ENCODE results near the gene DCAF6.

The DCAF6 gene

GRCh38 chr1:168088511-168089325, 152.2 kb downstream of the DCAF6 start:
- no peak for DNase-seq

DNA sequence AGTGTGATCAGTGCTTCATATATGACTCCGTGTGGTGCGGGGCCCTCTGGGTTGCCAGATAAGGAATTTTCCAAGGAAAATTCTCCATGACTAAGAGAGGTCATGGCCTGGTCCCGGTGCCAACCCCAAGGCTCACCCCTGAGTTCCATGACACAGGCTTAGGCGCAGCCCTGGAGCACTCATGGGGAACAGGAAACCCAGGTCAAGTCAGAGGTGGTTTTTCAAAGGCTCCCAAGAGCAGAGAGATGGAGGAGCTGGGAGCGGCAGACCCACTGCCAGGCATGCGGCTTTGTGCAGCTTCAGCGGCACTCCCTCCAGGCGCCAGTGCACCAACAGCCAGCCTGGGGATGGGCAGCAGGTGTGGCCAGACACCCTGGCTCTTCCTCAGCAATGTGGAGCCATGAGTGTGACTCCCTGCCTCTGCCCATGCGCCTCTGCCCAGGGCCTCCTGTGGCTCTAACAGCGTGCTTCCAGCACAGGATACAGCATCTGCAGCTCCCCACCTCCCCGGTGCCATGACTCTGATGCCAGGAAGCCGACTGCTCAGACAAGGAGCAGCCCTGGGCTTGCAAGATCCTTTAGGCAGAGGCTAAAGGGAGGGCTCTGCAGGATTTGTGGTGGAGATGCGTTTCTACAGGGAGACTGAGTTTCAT, 153.0 kb downstream of the DCAF6 start:
- no peak for DNase-seq

DNA sequence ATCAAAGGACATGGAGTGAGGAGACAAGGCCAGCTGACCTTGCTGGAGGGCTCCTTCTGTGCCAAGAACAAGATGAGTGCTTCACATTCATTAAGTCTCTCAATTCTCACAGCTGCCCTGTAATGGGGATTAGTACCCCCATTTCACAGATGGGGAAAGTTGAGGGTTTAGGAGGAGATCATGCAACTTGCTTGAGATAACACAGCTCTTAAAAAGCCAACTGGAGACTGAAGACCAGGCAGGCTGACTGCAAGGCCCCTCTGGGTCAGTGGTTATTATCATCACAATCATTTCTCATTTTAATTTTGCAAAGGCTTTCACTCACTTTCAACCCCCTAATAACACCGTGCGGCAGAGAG, 153.5 kb downstream of the DCAF6 start:
- no peak for DNase-seq

GRCh38 chr1:168090395-168090794, 153.9 kb downstream of the DCAF6 start:
- no peak for DNase-seq

DNA sequence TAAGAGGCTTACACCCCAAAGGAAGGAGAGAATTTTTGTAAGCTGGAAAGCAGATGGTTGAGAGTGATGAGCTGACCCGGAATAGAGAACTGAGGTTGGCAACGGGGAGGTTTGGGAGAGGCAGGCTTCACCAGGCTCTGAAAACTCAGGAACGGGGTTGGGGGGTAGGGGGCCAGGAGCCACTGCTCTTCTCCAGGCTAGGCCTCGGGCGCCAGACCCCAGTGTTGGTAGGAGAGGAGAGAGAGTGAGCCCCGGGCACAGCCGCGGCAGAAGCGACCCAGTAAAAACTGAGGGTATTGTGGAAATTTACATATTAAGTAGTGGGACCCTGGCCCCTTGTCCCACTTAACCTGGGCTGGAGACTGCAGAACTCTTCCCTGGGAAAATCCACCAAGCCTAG, 154.6 kb downstream of the DCAF6 start:
- no peak for DNase-seq

- no peak for DNase-seq
Observed at GRCh38 chr1:168091720-168092550, 155.5 kb downstream of the DCAF6 start.

- no peak for DNase-seq
Observed at GRCh38 chr1:168092566-168093355, 156.3 kb downstream of the DCAF6 start.

GRCh38 chr1:168093616-168094015, 157.1 kb downstream of the DCAF6 start:
- no peak for DNase-seq

GRCh38 chr1:168095476-168095875, 159.0 kb downstream of the DCAF6 start:
- no peak for DNase-seq

DNA sequence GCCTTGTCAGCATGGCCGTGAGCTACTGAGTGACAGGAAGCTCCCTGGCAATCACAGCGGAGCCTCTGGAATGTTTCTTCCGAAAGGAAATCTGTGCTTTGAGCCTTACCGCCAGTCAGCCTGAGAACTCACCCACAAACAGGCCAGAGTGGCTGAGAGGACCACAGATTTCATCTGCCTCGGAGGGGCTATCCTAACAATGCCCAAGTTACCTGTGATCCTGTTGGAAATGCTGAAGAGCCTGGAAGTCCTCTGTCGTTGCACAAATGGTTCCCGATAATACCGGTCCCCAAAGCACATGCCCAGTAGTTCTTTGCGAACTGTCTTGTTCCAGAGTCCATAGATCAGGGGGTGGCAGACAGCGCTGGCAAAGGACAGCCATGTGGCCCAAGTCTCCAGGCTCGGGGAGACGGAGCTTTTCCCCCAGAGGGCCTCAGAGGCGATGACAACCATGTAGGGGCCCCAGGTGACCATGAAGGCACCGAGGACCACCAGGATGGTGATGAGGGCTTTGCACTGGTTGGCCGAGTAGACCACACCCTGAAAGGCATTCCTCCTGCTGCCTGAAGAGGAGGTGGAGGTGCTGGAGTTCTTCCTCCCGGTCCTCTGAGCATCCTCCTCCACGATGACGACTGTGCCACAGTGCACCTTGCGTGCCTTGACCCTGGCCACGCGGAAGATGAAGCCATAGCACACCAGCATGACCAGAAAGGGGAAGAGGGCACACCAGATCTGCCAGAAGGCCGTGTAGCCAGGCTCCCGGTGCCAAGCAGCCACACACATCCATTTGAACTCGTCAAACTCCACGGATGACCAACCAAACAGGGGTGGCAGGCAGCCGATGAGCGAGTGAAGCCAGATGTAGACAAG, 160.0 kb downstream of the DCAF6 start:
- no peak for DNase-seq

DNA sequence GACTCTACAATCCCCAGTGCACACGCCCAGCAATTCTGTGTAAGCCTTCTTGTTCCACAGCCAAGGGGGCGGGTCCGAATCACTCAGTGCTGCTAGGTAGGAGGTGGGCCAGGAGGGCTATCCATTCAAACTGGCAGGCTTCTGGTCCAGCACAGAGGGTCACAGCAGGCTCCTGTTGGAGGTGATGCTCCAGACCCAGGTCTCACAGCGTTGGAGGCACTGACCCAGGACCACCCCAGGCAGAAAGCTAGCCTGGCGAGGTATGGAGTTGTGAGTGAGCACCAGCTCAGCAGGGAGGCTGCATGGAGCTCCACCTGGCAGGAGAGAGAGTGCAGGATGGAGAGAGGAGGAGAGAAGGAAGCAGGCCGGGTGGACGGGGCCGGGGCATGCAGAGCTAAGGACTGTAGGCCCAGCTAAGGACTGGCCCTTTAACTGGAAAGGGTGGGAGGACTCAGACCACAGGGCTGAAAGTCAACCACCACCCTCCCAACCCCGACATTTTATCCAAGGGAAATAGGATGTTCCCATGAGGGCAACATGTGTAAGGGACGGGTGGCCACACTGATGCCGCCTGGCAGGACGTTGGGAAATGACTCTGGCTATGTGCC, 161.5 kb downstream of the DCAF6 start:
- DNase-seq, result no peak

GRCh38 chr1:168098534-168099320, 162.2 kb downstream of the DCAF6 start:
- no peak for DNase-seq

DNA sequence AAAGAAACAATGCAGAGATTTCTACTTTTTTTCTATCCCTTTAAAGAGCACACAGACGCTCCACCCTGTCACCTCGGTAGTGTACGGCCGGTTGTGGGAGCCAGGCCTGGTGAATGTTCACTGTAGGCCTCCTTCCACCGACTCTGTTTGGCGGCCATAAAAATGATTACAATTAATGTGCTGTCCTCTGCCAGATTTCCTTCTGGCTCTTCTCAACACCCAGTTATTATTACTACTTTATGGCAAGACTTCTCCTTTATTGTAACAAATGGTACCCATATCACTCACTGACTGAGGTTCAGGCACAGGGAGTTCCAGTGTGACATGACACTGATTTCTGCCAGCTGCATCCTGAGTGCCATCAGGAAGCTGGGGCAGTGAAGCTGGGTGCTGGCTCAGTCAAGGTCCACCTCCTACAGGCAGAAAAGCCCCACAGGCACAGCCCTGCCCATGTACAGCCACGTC, 162.9 kb downstream of the DCAF6 start:
- no peak for DNase-seq

DNA sequence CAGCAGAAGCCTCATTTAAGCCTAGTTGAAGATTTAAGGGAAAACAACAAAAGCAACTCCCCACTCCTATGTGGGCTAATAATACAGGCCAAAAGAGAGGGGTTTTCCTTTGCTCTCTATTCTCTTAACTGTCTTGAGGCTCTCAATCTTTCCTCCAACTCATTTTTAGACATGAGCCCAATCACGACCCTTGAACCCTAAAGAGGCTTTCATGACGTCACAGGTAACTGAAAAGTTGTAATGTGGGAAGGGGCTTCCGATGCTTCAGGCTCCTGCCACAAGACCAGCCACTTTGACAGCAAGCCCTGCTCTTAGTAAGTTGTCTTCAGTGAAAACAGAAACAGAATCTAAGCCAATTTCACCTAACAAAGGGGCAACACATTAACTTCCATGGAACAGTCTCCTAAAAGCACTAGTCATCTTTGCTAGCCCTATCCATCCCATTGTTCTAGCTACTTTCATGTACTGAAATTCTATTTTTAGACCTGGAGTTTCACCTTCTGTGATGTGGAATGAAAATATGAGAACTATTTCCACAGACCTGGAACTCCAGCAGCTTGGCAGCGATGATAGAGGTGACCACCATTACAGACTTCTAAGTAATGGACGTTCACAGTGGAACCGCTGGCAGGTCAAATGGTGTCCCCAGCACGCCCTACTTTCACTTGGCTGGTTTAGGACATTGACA, 164.0 kb downstream of the DCAF6 start:
- DNase-seq, result no peak

DNA sequence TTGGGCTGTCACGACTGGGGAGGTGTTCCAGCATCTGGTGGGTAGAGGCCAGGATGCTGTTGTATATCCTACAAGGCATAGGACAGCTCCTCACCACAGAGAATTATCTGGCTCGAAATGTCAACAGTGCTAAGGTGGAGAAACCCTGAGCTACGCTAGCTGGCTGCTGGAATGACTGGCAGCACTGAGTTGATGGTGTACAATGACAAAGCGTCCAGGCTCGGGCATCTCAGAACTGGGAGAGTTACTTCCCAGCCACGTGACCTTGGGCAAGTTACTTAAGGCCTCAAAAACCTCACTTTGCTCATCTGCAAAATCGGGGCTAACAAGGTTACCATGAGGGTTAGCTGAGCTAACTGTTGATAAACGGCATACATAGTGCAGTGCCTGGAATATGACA, 164.9 kb downstream of the DCAF6 start:
- no peak for DNase-seq

DNA sequence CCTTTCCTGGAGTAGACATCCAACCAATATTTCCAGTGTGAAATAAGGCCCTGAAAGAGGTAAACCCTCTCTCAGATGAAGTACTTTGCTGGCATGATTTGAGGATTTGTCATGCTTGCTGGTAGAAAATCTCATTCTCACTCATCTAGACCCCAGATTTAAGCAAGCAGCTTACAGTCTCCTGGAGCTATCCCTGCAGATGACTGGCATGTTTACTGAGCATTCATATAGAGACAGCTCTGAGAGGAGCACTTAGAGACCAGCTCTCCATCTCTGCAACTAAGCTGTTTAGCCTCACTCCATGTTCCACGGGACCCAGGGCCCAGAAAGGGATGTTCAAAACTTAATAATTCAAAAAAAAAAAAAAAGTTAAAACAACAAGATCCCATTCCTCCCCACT, 166.0 kb downstream of the DCAF6 start:
- DNase-seq, result no peak

- no peak for DNase-seq
Observed at GRCh38 chr1:168104535-168104934, 168.1 kb downstream of the DCAF6 start.

GRCh38 chr1:168105846-168106245, 169.4 kb downstream of the DCAF6 start:
- DNase-seq, result no peak

GRCh38 chr1:168106274-168106673, 169.8 kb downstream of the DCAF6 start:
- DNase-seq, result no peak
